Fibroblast of skin of right biceps (primary cell): ENCODE data around the gene GNAO1.

ENCODE experiments used
- DNase-seq: peaks from one replicate; pipeline ENCODE4 v3.0.0-alpha.2; 2013

Gene GNAO1

GRCh38 chr16:56198006-56198754 is 6.9 kb downstream of the GNAO1 start:
- no peak for DNase-seq

- DNase-seq, result no peak
Observed at GRCh38 chr16:56198755-56199114, 7.4 kb downstream of the GNAO1 start.

- DNase-seq, result no peak
Observed at GRCh38 chr16:56199164-56199563, 7.9 kb downstream of the GNAO1 start.

- no peak for DNase-seq
Observed at GRCh38 chr16:56201030-56201429, 9.7 kb downstream of the GNAO1 start.

GRCh38 chr16:56202036-56202435 is 10.7 kb downstream of the GNAO1 start:
- peak; percentile 63 for DNase-seq

- DNase-seq, result peak; percentile 23
Observed at GRCh38 chr16:56203052-56203451, 11.8 kb downstream of the GNAO1 start.

GRCh38 chr16:56204816-56205215 is 13.5 kb downstream of the GNAO1 start:
- DNase-seq, result peak; percentile 16

GRCh38 chr16:56206951-56207350 is 15.7 kb downstream of the GNAO1 start:
- DNase-seq, result no peak

- DNase-seq, result no peak
Observed at GRCh38 chr16:56207421-56207820, 16.1 kb downstream of the GNAO1 start.

GRCh38 chr16:56211435-56211981 is 20.2 kb downstream of the GNAO1 start:
- peak; percentile 9 for DNase-seq

- DNase-seq, result no peak
Observed at GRCh38 chr16:56212144-56212543, 20.9 kb downstream of the GNAO1 start.

GRCh38 chr16:56221995-56222394 is 30.7 kb downstream of the GNAO1 start:
- no peak for DNase-seq

- no peak for DNase-seq
Observed at GRCh38 chr16:56222474-56222997, 31.2 kb downstream of the GNAO1 start.

- DNase-seq, result no peak
Observed at GRCh38 chr16:56225017-56225742, 33.9 kb downstream of the GNAO1 start.

- DNase-seq, result no peak
Observed at GRCh38 chr16:56226187-56226586, 34.9 kb downstream of the GNAO1 start.

GRCh38 chr16:56226845-56227525 is 35.7 kb downstream of the GNAO1 start:
- DNase-seq, result no peak

- DNase-seq, result no peak
Observed at GRCh38 chr16:56227936-56228335, 36.6 kb downstream of the GNAO1 start.

GRCh38 chr16:56228476-56228875 is 37.2 kb downstream of the GNAO1 start:
- no peak for DNase-seq

GRCh38 chr16:56233795-56234566 is 42.7 kb downstream of the GNAO1 start:
- DNase-seq, result no peak

GRCh38 chr16:56234737-56235136 is 43.4 kb downstream of the GNAO1 start:
- DNase-seq, result no peak

- peak; percentile 9 for DNase-seq
Observed at GRCh38 chr16:56237451-56237930, 46.2 kb downstream of the GNAO1 start.

GRCh38 chr16:56238188-56238587 is 46.9 kb downstream of the GNAO1 start:
- DNase-seq, result no peak
